Measurements from ENCODE around the gene P3R3URF. TPM values are rescaled to one million over a fixed set of nuclear protein-coding genes. Genes with fewer than 3 reads are reported as not detected.

Gene P3R3URF
- total RNA-seq, 1 donor from 2014 or later, result not detected

GRCh38 chr1:46171351-46171750 is 4.9 kb downstream of the P3R3URF start:
- no peaks in the 10 kb centered on the region for H3K9me3 Mint-ChIP-seq
- Histone ChIP-seq H3K9ac (no peak overlapping the region), H3K4me1 (peaks cover 10% of the 10 kb centered on the region), H3K4me3 (no peak overlapping the region), H3K36me3 (no peaks in the 10 kb centered on the region), H3K27me3 (peaks cover 17% of the 10 kb centered on the region), H4K20me1 (ENCODE audit: low read depth) (no peaks in the 10 kb centered on the region), H3K9me3 (ENCODE audit: low read depth) (no peaks in the 10 kb centered on the region), H2AFZ (replicated peaks) (no peak overlapping the region), H3K27ac (no peak overlapping the region), H3F3A (ENCODE audit: low read depth) (no peaks in the 10 kb centered on the region), H3K79me2 (ENCODE audit: low read depth) (no peaks in the 10 kb centered on the region), H3K4me2 (no peak overlapping the region)
- H3K36me3 Mint-ChIP-seq, result no peaks in the 10 kb centered on the region
- no peak overlapping the region for H3K4me3 Mint-ChIP-seq
- H3K27ac Mint-ChIP-seq, result no peak overlapping the region
- peaks cover 11% of the 10 kb centered on the region for H3K27me3 Mint-ChIP-seq (ENCODE audit: insufficient read depth, low read depth)
- DNase-seq (ENCODE audit: low spot score), result no peak
- H3K4me1 Mint-ChIP-seq, result peaks cover 5% of the 10 kb centered on the region
- TF ChIP-seq EZH2phosphoT487 (IDR thresholded peaks at IDR 0.05) (no peak), EZH2 (IDR thresholded peaks at IDR 0.05) (no peak)
- TF ChIP-seq, protein P1, sequence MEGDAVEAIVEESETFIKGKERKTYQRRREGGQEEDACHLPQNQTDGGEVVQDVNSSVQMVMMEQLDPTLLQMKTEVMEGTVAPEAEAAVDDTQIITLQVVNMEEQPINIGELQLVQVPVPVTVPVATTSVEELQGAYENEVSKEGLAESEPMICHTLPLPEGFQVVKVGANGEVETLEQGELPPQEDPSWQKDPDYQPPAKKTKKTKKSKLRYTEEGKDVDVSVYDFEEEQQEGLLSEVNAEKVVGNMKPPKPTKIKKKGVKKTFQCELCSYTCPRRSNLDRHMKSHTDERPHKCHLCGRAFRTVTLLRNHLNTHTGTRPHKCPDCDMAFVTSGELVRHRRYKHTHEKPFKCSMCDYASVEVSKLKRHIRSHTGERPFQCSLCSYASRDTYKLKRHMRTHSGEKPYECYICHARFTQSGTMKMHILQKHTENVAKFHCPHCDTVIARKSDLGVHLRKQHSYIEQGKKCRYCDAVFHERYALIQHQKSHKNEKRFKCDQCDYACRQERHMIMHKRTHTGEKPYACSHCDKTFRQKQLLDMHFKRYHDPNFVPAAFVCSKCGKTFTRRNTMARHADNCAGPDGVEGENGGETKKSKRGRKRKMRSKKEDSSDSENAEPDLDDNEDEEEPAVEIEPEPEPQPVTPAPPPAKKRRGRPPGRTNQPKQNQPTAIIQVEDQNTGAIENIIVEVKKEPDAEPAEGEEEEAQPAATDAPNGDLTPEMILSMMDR (IDR thresholded peaks at IDR 0.05), result no peak

DNA sequence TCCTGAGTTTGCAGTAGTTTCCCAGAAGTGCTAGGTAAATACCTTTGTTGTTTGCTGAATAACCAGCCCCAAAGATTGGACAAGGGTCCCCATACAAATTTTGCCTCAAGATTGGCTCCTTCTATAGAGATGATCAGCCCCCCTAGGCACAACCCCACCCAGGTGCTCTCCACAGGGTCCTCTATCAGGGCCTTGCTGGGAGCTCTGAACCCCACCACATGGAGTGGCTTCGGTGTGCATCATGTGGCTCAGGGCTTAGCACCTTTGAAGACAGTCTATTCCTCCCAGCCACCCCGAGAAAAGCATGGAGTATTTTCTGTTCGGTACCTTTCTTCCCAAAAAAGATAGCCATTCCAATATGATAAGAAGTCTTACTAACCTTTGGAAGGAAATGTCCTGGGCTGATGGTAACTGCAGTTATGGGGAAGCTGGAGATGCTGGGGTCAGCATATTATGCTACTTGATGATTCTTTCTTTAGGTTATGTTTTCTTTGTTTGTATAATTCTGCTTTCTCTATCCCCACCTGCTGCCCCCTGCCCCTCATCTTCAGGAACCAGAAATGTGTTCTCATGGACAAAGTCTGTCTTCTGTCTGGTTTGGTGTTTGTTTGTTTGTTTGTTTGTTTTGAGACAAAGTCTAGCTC is 6.4 kb downstream of the P3R3URF start:
- peaks cover 11% of the 10 kb centered on the region for H3K27me3 Mint-ChIP-seq (ENCODE audit: insufficient read depth, low read depth)
- H3K4me1 Mint-ChIP-seq, result peaks cover 5% of the 10 kb centered on the region
- no peak overlapping the region for H3K4me2 ChIP-seq
- no peaks in the 10 kb centered on the region for H4K20me1 ChIP-seq (ENCODE audit: low read depth)
- H3F3A ChIP-seq (ENCODE audit: low read depth), result no peaks in the 10 kb centered on the region
- H3K27ac Mint-ChIP-seq, result no peak overlapping the region
- H3K4me3 ChIP-seq, result no peak overlapping the region
- H3K4me3 Mint-ChIP-seq, result no peak overlapping the region
- H3K9me3 ChIP-seq (ENCODE audit: low read depth), result no peaks in the 10 kb centered on the region
- H3K9me3 Mint-ChIP-seq, result no peaks in the 10 kb centered on the region
- H3K27ac ChIP-seq, result no peak overlapping the region
- no peaks in the 10 kb centered on the region for H3K36me3 ChIP-seq
- H3K27me3 ChIP-seq, result peaks cover 22% of the 10 kb centered on the region
- H3K36me3 Mint-ChIP-seq, result no peaks in the 10 kb centered on the region
- H3K79me2 ChIP-seq (ENCODE audit: low read depth), result no peaks in the 10 kb centered on the region
- peaks cover 10% of the 10 kb centered on the region for H3K4me1 ChIP-seq
- H2AFZ ChIP-seq (replicated peaks), result no peak overlapping the region
- H3K9ac ChIP-seq, result no peak overlapping the region
- TF ChIP-seq, protein P1 (IDR thresholded peaks at IDR 0.05), result no peak
- TF ChIP-seq EZH2phosphoT487 (IDR thresholded peaks at IDR 0.05) (no peak), EZH2 (IDR thresholded peaks at IDR 0.05) (no peak)
- no peak for DNase-seq (ENCODE audit: low spot score)

GRCh38 chr1:46168477-46168876 is 7.8 kb downstream of the P3R3URF start:
- no peak overlapping the region for H3K4me3 ChIP-seq
- no peak overlapping the region for H3K27ac Mint-ChIP-seq
- peaks cover 22% of the 10 kb centered on the region for H3K27me3 ChIP-seq
- H3K4me1 Mint-ChIP-seq, result peaks cover 5% of the 10 kb centered on the region
- no peak overlapping the region for H3K27ac ChIP-seq
- H3K9ac ChIP-seq, result no peak overlapping the region
- H3K36me3 Mint-ChIP-seq, result no peaks in the 10 kb centered on the region
- H3K9me3 Mint-ChIP-seq, result no peaks in the 10 kb centered on the region
- no peak for DNase-seq (ENCODE audit: low spot score)
- H4K20me1 ChIP-seq (ENCODE audit: low read depth), result no peaks in the 10 kb centered on the region
- peaks cover 13% of the 10 kb centered on the region for H3K27me3 Mint-ChIP-seq (ENCODE audit: insufficient read depth, low read depth)
- H3F3A ChIP-seq (ENCODE audit: low read depth), result no peaks in the 10 kb centered on the region
- peaks cover 7% of the 10 kb centered on the region for H3K4me1 ChIP-seq
- no peaks in the 10 kb centered on the region for H3K79me2 ChIP-seq (ENCODE audit: low read depth)
- H3K9me3 ChIP-seq (ENCODE audit: low read depth), result no peaks in the 10 kb centered on the region
- no peak overlapping the region for H3K4me2 ChIP-seq
- TF ChIP-seq EZH2phosphoT487 (IDR thresholded peaks at IDR 0.05) (no peak), EZH2 (IDR thresholded peaks at IDR 0.05) (no peak)
- TF ChIP-seq, protein P1 (IDR thresholded peaks at IDR 0.05), result no peak
- no peaks in the 10 kb centered on the region for H3K36me3 ChIP-seq
- no peak overlapping the region for H2AFZ ChIP-seq (replicated peaks)
- no peak overlapping the region for H3K4me3 Mint-ChIP-seq

All from neural progenitor cell (in vitro differentiated cells).